ENCODE measurements around the gene TPK1.
"Not testable (repeated sequence)": the region's sequence is repeated elsewhere in the genome, so short reads cannot be mapped to it uniquely, and the experiment has no call there.

Gene TPK1

GRCh38 chr7:144484445-144484844 is 351.4 kb downstream of the TPK1 start:
- DNase-seq (ENCODE audit: low read depth in 1 of 2, low spot score in 1 of 2) = no peak

GRCh38 chr7:144483189-144483588 is 352.7 kb downstream of the TPK1 start:
- no peak for DNase-seq (ENCODE audit: low read depth in 1 of 2, low spot score in 1 of 2)

- no peak for DNase-seq (ENCODE audit: low read depth in 1 of 2, low spot score in 1 of 2)
Observed at GRCh38 chr7:144481833-144482232, 354.0 kb downstream of the TPK1 start.

GRCh38 chr7:144477348-144477747 is 358.5 kb downstream of the TPK1 start:
- DNase-seq (ENCODE audit: low read depth in 1 of 2, low spot score in 1 of 2) = no peak

GRCh38 chr7:144474800-144475615 is 360.8 kb downstream of the TPK1 start:
- DNase-seq (ENCODE audit: low read depth in 1 of 2, low spot score in 1 of 2) = no peak

- no peak for DNase-seq (ENCODE audit: low read depth in 1 of 2, low spot score in 1 of 2)
Observed at GRCh38 chr7:144474363-144474762, 361.5 kb downstream of the TPK1 start.

- DNase-seq (ENCODE audit: low read depth in 1 of 2, low spot score in 1 of 2) = no peak
Observed at GRCh38 chr7:144473908-144474307, 361.9 kb downstream of the TPK1 start.

- no peak for DNase-seq (ENCODE audit: low read depth in 1 of 2, low spot score in 1 of 2)
Observed at GRCh38 chr7:144470078-144470477, 365.8 kb downstream of the TPK1 start.

GRCh38 chr7:144468990-144469732 is 366.7 kb downstream of the TPK1 start:
- DNase-seq (ENCODE audit: low read depth in 1 of 2, low spot score in 1 of 2) = no peak

- DNase-seq (ENCODE audit: low read depth in 1 of 2, low spot score in 1 of 2) = no peak
Observed at GRCh38 chr7:144459635-144460034, 376.2 kb downstream of the TPK1 start.

GRCh38 chr7:144455040-144455404 is 380.8 kb downstream of the TPK1 start:
- DNase-seq (ENCODE audit: low read depth in 1 of 2, low spot score in 1 of 2) = no peak

GRCh38 chr7:144454256-144455039 is 381.4 kb downstream of the TPK1 start:
- DNase-seq (ENCODE audit: low read depth in 1 of 2, low spot score in 1 of 2) = no peak

- no peak for DNase-seq (ENCODE audit: low read depth in 1 of 2, low spot score in 1 of 2)
Observed at GRCh38 chr7:144452064-144452463, 383.8 kb downstream of the TPK1 start.

GRCh38 chr7:144445590-144445989 is 390.3 kb downstream of the TPK1 start:
- no peak for DNase-seq (ENCODE audit: low read depth in 1 of 2, low spot score in 1 of 2)

- DNase-seq (ENCODE audit: low read depth in 1 of 2, low spot score in 1 of 2) = no peak
Observed at GRCh38 chr7:144439717-144440205, 396.1 kb downstream of the TPK1 start.

GRCh38 chr7:144438759-144439158 is 397.1 kb downstream of the TPK1 start:
- no peak for DNase-seq (ENCODE audit: low read depth in 1 of 2, low spot score in 1 of 2)

- no peak for DNase-seq (ENCODE audit: low read depth in 1 of 2, low spot score in 1 of 2)
Observed at GRCh38 chr7:144437370-144438191, 398.3 kb downstream of the TPK1 start.

GRCh38 chr7:144436500-144436899 is 399.4 kb downstream of the TPK1 start:
- DNase-seq (ENCODE audit: low read depth in 1 of 2, low spot score in 1 of 2) = no peak

GRCh38 chr7:144428431-144428830 is 407.4 kb downstream of the TPK1 start:
- DNase-seq (ENCODE audit: low read depth in 1 of 2, low spot score in 1 of 2) = no peak

- not testable (repeated sequence) for DNase-seq (ENCODE audit: low read depth in 1 of 2, low spot score in 1 of 2)
Observed at GRCh38 chr7:144427539-144427938, 408.3 kb downstream of the TPK1 start.

GRCh38 chr7:144418931-144419330 is 416.9 kb downstream of the TPK1 start:
- not testable (repeated sequence) for DNase-seq (ENCODE audit: low read depth in 1 of 2, low spot score in 1 of 2)
